ENCODE data around the gene RAD23B.
"Not testable (repeated sequence)": the region's sequence is repeated elsewhere in the genome, so short reads cannot be mapped to it uniquely, and the experiment has no call there.

The RAD23B gene

DNA sequence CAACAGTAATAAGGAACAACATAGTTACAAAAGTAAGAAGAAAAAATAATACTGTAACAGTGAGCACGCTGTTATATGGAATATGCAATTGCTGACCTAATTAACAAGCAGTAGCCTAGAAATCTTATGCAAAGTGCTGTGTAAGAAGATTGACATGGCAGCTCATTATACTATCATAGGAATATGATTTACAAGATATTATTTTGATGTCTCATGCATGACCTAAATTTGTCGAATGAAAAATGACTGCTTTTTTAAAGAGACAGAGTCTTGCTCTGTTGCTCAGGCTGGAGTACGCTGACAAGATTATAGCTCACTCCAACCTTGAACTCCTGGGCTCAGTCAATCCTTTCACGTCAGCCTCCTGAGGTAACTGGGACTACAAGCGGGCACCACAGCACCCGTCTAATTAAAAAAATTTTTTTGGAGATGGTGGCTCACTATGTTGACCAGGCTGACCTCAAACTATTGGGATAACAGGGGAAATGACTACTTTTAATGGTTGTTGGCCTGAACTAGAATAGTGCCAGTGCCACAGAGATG, 10.5 kb downstream of the RAD23B start:
- DNase-seq (ENCODE audit: low read depth) = no peak

DNA sequence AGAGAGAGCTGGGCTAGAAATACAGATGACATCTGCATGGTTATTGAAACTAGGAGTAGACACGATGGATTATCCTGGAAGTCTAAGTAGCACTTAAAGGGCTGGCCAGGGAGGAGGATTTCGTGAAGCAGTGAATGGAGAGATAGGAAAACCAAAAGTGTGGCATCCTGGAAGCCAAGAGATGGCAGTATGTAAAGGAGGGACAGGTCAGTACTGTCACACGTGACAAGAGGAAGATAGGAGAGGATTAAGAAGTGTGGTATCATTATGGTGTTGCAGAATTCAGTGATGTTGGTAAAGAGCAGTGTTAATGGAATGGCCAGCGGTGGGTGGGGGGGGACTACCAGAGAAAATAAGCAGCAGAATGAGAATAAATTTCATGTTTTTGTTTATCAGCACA, 11.7 kb downstream of the RAD23B start:
- DNase-seq (ENCODE audit: low read depth) = no peak

DNA sequence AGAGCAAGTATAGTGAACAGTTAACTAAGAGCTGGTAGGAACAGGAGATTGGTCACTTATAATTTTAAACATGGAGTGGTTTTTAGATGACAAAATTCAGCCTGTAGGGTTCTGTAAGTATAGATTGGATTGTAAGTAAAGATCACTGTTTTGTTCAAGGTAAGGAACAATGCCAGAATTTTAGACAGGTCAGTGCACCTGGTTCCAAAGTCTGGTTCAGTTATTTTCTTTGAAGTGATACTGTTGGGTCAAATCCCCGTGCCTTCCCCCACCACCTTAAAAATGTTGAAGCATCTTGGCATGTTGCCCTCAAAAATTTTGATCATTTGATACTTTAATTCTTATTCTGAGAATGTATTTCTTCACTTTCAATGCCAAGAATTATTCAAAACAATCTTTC, 12.9 kb downstream of the RAD23B start:
- no peak for DNase-seq (ENCODE audit: low read depth)

DNA sequence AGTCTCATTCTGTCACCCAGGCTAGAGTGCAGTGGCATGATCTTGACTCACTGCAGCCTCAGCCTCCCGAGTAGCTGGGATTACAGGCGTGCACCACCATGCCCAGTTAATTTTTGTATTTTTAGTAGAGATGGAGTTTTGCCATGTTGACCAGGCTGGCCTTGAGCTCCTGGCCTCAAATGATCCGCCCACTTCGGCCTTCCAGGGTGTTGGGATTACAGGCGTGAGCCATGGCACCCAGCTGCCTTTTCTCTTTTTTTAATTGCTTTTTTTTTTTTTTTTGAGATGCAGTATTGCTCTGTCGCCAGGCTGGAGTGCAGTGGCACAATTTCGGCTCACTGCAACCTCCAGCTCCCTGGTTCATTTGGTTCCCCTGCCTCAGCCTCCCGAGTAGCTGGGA, 13.5 kb downstream of the RAD23B start:
- DNase-seq (ENCODE audit: low read depth) = not testable (repeated sequence)

DNA sequence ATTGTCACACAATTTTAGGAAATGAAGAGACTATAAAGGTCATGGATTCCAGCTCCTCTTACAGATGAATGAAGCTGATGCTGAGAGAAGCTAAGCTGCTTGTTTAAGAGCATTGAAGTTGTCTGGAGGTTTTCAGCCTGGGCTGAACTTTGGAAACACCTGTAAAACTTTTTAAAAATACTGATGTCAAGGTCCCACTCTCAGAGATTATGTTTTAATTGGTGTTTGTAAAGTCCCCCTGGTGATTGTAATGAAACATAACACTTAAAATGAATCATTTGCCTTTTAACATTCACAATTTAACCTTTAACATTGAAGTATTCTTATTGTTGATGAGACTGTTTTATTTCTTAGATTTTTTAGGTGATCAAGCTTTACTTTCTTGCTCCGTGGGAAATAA, 16.4 kb downstream of the RAD23B start:
- DNase-seq (ENCODE audit: low read depth) = no peak

DNA sequence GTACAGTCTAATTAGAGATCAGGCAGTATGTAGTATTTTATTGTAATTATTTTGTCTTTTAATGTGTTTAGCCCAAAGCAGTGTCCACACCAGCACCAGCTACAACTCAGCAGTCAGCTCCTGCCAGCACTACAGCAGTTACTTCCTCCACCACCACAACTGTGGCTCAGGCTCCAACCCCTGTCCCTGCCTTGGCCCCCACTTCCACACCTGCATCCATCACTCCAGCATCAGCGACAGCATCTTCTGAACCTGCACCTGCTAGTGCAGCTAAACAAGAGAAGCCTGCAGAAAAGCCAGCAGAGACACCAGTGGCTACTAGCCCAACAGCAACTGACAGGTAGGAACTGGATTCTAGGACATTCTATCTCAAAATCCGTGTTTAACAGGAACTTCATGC, 23.2 kb downstream of the RAD23B start:
- DNase-seq (ENCODE audit: low read depth) = no peak

DNA sequence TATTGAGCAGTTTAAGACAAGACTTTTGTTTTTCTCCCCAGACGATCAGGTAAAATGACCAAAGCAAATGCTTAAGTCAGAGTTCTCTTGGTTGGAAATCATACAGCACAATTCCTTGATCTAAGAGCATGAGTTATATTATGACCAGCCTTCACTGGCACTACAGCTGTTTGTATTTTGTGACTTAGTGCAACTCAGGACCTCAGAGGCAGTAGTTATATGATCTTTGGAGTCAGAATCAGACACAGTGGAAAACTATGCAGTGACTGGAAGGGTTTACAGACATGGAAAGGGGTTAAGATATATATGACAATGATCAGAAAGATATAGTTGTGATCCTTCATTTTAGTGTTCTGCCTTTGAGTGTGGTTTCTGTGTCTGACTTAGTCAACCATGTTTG, 24.3 kb downstream of the RAD23B start:
- no peak for DNase-seq (ENCODE audit: low read depth)

DNA sequence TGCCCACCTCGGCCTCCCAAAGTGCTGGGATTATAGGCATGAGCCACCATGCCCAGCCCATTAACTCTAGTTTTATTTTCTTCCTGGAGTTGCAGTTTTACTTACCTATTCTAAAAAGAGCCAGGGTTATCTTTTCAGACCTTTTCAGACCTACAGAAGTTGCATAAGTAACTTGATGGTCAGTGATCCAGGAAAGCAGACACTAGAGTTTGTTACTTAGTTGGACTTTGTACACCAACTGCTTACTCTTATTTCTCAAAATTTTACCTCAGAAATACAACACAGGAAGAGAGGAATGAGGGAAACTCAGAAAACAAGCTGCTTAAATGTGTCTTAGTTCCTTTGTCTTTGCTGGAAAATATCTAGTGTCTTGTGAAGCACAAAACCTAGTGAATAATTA, 25.4 kb downstream of the RAD23B start:
- DNase-seq (ENCODE audit: low read depth) = no peak

DNA sequence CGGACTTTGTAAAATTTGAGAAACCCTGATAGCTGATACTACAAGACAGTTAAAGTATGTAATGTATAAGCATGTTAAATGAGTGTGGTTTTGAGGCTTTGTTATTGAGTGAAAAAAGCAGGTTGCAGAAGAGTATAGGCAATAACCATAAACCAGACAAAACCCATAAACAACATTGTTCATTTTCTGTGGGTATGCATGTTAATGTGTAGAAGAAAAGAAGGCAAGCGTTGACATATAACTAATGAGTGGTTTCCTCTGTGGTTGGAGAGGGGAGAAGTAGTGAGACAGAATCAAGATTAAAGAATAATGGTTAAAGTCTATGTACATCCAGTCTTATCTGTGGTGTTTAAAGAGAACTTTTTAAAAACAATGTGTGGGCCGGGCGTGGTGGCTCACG, 26.2 kb downstream of the RAD23B start:
- DNase-seq (ENCODE audit: low read depth) = no peak

DNA sequence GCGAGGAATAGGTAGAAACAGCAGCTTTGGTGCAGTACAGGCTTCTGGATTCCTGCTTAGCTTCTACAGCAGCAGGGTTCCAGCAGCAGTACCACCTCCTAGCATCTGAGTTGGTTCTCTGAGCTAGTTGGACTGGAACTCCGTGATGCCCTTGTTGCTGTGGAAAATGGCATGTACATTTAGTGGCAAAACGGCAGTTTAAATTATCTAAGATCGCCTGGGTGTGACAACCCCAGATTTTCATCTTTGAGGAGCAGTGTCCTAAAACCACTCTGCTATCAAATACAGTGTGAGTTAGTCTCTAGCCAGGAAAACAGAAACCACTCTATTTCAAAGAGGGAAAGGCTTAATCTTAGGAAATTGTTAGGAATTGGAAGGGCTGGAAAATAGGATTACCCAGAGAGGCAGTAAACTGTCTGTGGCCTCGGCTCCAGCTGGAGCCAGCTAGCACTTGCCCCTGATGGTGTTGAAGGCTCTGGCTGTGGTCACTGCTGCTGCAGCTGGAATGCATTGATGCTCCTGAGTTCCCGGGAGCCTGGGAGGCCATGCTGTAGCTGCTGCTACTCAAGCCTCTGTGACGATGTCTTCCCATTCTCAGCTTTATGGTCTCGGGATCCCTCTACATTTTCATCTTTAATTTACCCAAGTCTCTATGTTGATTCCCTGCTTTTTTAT, 29.4 kb downstream of the RAD23B start:
- peak; percentile 31 for DNase-seq (ENCODE audit: low read depth)

DNA sequence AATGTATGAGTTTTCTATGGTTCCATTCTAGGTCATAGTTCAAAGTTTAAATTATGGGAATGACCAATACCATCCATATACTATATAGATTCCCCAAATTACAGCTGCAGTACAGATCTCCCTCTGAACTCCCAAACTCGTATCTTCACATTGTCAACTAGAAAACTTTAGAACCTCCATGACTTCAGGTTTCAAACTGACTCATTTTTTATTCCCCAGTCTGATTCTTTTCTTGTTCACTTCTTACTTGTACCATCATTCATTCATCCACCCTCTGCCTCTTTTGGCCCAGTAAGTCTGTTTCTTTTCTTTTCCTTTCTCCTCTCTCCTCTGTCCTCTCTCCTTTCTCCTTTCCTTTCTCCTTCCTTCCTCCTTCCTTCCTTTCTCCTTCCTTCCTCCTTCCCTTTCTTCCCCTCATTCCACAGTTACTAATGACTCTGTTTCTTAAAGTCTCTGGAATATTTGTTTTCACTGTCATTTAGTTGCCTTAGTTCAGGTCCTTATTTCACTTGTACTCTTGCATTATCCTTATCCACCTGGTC, 30.5 kb downstream of the RAD23B start:
- DNase-seq (ENCODE audit: low read depth) = no peak

DNA sequence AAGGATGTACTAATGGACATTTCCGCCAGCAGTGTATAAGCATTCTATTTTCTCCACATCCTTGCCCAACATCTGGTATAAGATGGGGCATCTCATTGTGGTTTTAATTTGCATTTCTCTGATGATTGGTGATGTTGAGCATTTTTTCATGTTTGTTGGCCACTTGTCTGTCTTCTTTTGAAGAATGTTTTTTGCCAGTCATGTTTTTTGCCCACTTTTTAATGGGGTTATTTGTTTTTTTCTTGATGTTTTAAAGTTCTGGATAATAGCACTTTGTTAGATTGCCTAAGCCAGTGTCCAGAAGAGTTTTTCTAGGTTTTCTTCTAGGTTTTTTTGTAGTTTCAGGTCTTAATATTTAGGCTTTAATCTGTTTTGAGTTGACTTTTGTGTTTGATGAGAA, 31.7 kb downstream of the RAD23B start:
- no peak for DNase-seq (ENCODE audit: low read depth)

DNA sequence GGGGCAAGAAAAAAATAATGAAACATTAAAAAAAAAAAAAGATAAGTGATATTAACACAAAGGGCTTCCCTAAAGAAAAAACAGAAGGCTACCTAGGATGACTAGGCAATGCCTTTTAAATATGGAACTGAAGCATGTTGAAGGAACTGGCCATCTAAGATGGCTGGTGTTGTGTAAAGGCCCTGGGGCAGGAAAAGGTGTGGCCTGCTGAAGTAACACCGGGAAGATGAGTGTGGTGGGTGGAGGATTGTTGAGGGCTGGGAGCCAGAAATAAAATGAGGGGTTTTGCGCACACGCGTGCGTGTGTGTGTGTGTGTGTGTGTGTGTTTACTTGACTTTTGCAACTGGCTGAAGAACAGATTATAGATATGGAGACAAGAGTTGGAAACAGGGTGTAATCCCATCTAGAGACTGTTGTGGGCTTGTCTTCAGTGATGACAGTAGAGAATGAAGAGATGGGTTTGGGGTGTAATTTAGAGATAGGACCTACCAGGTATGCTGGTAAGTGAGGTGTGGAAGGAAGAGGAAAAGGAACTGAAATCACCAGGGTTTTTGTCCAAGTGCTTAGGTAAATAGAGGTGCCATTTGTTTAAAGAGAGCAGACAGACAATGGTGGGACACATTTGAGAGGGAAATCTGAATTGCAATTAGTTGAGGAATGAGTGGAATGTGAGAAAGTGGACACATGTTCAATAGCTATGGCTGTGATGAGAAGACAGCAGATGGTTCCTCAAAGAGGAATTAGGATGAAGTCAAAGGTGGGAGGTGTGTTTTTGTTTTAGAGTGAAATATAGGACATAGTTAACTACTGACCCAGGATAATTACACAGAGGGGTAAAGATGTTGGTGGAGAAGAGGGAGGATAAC, 33.9 kb downstream of the RAD23B start:
- no peak for DNase-seq (ENCODE audit: low read depth)

DNA sequence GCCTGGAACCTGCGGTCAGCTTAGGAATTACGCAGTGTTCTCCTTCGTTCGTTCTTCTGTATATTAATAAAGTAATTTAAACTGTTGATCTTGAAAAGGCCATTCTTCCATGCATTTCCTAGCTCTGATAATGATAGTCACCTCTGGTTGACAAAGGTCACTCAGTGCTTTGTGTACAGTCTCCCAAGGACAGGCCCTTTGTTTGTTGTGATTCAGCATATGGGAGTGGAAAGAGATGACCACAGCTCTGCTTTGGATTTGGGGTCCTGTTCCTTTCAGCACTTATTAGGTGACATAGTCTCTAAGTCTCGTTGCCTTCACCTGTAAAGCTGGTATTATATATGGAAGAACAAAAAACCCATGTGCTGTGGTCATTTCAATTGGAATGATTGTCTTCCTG, 39.6 kb downstream of the RAD23B start:
- no peak for DNase-seq (ENCODE audit: low read depth)

DNA sequence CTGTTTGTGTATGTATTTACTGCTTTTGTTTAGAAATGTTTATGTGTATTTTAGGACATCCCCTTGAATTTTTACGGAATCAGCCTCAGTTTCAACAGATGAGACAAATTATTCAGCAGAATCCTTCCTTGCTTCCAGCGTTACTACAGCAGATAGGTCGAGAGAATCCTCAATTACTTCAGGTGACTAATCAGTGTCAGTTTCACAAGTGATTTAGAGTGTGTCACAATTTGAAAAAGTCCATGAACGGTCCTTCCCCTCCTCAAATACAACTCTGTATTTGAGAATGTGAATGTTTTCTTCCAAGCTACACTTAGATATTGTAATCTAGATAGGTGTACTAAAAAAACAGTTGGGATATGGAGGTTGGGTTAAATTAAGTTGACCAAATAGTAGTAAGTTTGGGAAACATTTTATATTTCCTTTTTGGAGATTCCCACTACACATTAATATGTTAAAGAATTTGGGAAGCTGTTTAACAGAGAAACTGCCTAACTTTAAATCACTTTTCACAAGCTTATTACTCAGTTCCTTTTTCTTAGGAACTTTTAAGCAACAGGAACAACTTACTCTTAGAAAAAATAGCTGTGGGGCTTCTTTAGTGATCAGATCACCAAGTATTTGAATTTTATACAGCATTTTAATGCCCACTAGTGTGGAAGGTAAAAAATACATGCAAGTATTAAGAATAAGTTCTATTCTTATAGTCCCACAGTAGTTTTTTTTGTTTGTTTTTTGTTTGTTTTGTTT, 40.9 kb downstream of the RAD23B start:
- DNase-seq (ENCODE audit: low read depth) = no peak

DNA sequence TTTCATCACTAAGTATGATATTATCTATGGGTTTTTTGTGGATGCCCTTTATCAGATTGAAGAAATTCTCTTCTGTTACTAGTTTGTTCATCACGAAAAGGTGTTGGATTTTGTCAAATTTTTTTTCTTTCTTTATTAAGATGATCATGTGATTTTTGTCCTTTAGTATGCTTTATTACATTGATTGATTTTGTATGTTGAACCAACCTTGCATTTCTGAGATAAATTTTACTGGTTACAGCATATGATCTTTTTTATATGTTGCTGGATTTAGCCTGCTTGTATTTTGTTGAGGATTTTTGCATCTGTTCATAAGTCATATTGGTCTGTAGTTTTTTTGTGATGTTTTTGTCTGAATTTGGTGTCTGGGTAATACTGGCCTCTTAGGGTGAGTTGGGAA, 42.8 kb downstream of the RAD23B start:
- DNase-seq (ENCODE audit: low read depth) = no peak

DNA sequence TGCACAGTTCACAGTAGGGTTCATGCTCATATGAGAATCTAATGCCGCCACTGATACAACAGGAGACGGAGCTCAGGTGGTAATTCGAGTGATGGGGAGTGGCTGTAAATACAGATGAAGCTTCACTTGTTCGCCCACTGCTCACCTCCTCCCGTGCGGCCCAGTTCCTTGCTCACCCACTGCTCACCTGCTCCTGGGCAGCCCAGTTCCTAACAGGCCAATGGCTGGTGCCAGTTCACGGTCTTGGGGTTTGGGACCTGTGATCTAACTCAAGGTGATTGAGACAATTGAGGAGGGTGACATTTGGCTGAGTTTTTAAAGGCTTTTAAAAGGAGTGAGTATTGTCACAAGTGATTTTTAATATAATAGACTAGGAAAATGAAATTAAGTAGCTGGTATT, 45.4 kb downstream of the RAD23B start:
- no peak for DNase-seq (ENCODE audit: low read depth)

DNA sequence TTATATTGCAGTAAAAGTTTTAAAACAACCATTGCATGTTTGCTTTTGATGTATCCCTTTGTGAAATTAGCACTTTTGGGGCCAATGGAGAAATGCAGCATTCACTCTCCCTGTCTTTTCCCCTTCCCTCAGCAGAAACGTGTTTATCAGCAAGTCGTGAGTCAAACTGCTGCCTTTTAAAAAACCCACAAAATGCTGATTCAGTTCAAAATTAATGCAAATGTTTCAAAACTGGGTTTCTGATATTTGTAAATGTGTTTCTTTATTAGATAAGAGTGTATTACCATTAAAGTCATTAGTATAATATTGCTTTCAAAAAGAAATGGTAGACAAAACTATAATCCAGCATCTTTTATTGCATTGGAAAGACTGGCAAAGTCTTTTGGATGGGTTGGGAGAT, 47.3 kb downstream of the RAD23B start:
- DNase-seq (ENCODE audit: low read depth) = no peak

DNA sequence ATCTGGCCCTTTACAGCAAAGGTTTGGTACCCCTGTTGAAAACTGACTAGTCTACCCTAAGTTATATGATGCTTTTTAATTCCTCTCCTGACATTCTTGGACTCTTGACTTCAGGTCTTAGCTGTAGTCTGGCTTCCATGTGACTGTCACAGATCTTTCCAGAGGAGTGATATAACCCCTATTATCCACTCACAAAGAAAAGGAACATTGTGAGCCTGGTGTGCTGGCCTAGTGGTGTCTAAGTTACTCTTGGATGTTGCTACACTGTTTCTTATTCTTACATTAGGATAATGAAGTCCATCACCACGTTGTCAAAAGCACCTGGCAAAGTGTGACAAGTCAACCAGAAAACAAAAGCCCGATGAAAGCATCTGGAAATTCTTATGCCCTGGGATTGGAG, 49.8 kb downstream of the RAD23B start:
- DNase-seq (ENCODE audit: low read depth) = no peak

DNA sequence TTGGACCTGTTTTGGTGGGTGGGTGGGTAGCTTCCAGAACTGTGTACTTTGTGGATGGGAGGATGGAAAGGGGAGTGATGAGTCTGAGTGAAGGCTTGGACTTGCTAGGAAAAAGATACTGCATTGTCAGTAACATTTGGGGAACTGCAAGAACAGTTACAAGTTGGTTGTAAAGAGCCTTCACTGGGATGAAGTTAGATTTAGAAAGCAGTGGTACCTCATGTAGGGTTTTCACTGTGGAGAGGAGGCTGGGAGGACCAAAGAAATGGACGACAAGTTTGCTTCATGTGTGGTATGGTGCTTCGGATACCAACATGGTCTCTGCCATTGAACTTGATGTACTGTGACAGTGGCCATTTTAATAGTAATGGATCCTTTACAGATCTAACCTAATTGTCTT, 50.3 kb downstream of the RAD23B start:
- DNase-seq (ENCODE audit: low read depth) = no peak

DNA sequence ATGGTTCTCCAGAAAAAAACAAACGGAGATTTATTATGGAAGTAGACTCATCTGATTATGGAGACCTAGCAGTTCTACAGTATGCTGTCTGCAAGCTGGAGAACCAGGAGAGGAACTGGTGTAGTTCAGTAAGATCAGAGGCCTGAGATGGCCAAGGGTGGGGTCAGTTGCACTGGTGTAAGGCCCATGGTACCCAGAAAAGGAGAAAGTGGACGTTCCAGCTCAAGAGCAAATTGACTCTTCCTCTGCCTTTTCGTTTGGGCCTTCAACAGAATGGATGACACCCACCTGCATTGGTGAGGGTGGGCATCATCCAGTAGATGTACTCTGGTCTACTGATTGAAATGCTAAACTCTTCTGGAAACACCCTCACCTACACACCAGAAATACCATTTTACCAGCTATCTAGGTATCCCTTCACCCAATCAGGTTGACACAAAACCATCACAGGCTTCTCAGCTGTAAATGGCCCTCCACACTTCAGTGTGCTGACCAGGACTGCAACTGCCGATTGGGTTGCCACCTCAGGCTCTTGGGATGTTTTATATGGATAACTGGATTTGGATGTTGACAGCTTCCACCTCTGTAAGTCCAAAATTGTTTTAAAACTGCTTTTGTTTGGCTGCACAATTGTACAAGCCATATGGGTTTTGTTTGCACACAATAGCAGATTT, 51.2 kb downstream of the RAD23B start:
- DNase-seq (ENCODE audit: low read depth) = no peak

DNA sequence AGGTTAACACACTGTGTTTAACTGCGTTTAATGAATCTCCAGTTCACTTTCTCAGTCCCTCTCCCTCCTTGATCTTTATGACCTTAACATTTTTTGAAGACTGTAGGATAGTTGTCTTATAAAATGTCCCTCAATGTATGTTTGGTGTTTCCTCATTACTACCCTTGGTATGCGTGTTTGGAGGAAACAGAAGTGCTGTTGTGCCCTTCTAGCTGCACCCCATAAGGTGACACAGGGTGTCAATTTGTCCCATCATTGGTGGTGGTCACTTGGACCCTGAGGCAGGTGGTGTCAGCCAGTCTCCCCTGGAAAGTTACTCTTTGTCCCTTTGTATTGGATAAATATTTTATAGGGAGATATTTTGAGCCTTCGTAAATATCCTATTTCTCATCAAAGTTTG, 52.3 kb downstream of the RAD23B start:
- no peak for DNase-seq (ENCODE audit: low read depth)
